Gastrocnemius medialis (tissue), 4 donors: ENCODE measurements around the gene TBKBP1. TPM values are rescaled to one million over a fixed set of nuclear protein-coding genes. Genes with fewer than 3 reads are reported as not detected.

ENCODE experiments used
- ATAC-seq, 2 donors: fragments of 150-250 bp; one replicate each; pipeline ENCODE4 v1.9.1; 2016
- DNase-seq, 2 donors: peaks; one replicate each; pipeline ENCODE4 v3.0.0-alpha.2; 2019
- H3K27ac ChIP-seq, 4 donors: fragments of 200-600 bp; sonication (generic); 1 replicate in 1 of 4; 2 replicates in 3 of 4; pipeline ENCODE4 v1.5.1; 2016 to 2018; ENCODE audit warnings: mild to moderate bottlenecking in 2 of 4, moderate library complexity in 1 of 4
- H3K27me3 ChIP-seq, 3 donors: fragments of 200-600 bp; sonication (generic) in 2 of 3; 1 replicate in 1 of 3; 2 replicates in 2 of 3; pipeline versions ENCODE4 v1.5.1 to v1.6.0; 2016 to 2019; ENCODE audit warnings: mild to moderate bottlenecking in 1 of 3, moderate library complexity in 1 of 3
- H3K36me3 ChIP-seq, 2 donors: fragments of 200-600 bp; sonication (generic) in 1 of 2; one replicate each; pipeline ENCODE4 v1.5.1; 2017 to 2018
- H3K4me1 ChIP-seq, 2 donors: fragments of 200-600 bp; sonication (generic) in 1 of 2; one replicate each; pipeline ENCODE4 v1.5.1; 2016 to 2017; ENCODE audit warnings: mild to moderate bottlenecking in 2 of 2
- H3K4me3 ChIP-seq, 4 donors: fragments of 200-600 bp; sonication (generic) in 3 of 4; 1 replicate in 1 of 4; 2 replicates in 3 of 4; pipeline ENCODE4 v1.5.1; 2016 to 2019; ENCODE audit warnings: mild to moderate bottlenecking in 2 of 4
- H3K9me3 ChIP-seq, 3 donors: fragments of 200-600 bp; sonication (generic) in 2 of 3; 1 replicate in 1 of 3; 2 replicates in 2 of 3; pipeline ENCODE4 v1.5.1; 2016 to 2019
- POLR2A ChIP-seq, 2 donors: fragments of 450-650 bp; IDR thresholded peaks; one replicate each; pipeline ENCODE4 v1.6.1; 2017; ENCODE audit warnings: antibody characterized with exemption in 2 of 2, mild to moderate bottlenecking in 2 of 2, moderate library complexity in 2 of 2
- in situ Hi-C, 4 donors: fragments of 200-750 bp; cut with MboI; loops; one replicate each; pipeline versions ENCODE4 v1.15.0 to v1.8.0; 2017; ENCODE audit warnings: low sequenced_read_pairs in 4 of 4
- intact Hi-C: fragments of 100-400 bp; cut with DNase I; formaldehyde crosslinking; loops from one replicate; pipeline ENCODE4 v1.15.1; 2023; ENCODE audit warnings: low total_unique reads
- total RNA-seq, 4 donors: library from RNA; depleted of rRNA; stranded (reverse); fragments of >200 nt; gene quantifications; one replicate each; pipeline versions ENCODE4 v1.1.0 to v1.2.3, GENCODE V29; 2016
- TF ChIP-seq, protein P1 (sequence below), 5 experiments: fragments of 450-650 bp in 3 of 5; fragments of 200-600 bp in 2 of 5; sonication (generic) in 2 of 5; IDR thresholded peaks in 4 of 5; conservative IDR thresholded peaks in 1 of 5; 1 replicate in 4 of 5; 2 replicates in 1 of 5; pipeline ENCODE4 v1.5.1; 2016 to 2019; ENCODE audit warnings: antibody characterized with exemption in 5 of 5, mild to moderate bottlenecking in 3 of 5, moderate library complexity in 3 of 5

TBKBP1 gene
- total RNA-seq, 4 donors from 2014 or later = 15.9 to 28.0 (median 23.0) TPM

DNA sequence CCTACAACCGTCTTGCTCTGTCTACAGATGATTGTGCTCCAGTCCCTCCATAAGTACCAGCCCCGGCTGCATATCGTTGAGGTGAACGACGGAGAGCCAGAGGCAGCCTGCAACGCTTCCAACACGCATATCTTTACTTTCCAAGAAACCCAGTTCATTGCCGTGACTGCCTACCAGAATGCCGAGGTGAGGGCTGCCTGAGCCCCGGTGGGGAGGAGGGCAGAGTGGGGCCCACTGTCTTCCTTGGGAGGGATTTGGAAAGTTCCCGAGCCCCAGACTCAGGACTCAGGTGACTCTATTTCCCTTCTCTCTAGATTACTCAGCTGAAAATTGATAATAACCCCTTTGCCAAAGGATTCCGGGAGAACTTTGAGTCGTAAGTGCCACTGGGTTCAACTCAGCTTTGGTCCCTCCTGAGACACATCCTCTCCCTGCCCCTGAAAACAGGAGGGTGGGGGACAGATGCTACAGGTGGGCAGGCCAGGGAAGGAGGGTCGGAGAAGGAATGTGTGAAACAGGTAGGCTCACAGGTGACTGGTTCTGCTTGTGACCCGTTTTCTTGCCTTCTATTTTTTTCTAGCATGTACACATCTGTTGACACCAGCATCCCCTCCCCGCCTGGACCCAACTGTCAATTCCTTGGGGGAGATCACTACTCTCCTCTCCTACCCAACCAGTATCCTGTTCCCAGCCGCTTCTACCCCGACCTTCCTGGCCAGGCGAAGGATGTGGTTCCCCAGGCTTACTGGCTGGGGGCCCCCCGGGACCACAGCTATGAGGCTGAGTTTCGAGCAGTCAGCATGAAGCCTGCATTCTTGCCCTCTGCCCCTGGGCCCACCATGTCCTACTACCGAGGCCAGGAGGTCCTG, 50.4 kb downstream of the TBKBP1 start:
- no peak for DNase-seq
- intact Hi-C loops = no loop called here
- no peaks in the 10 kb centered on the region for H3K4me1 ChIP-seq
- no peak for ATAC-seq
- no peaks in the 10 kb centered on the region for H3K36me3 ChIP-seq
- no peak overlapping the region for H3K4me3 ChIP-seq
- TF ChIP-seq, protein P1, sequence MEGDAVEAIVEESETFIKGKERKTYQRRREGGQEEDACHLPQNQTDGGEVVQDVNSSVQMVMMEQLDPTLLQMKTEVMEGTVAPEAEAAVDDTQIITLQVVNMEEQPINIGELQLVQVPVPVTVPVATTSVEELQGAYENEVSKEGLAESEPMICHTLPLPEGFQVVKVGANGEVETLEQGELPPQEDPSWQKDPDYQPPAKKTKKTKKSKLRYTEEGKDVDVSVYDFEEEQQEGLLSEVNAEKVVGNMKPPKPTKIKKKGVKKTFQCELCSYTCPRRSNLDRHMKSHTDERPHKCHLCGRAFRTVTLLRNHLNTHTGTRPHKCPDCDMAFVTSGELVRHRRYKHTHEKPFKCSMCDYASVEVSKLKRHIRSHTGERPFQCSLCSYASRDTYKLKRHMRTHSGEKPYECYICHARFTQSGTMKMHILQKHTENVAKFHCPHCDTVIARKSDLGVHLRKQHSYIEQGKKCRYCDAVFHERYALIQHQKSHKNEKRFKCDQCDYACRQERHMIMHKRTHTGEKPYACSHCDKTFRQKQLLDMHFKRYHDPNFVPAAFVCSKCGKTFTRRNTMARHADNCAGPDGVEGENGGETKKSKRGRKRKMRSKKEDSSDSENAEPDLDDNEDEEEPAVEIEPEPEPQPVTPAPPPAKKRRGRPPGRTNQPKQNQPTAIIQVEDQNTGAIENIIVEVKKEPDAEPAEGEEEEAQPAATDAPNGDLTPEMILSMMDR (IDR thresholded peaks at IDR 0.05 in 4 of 5, conservative IDR thresholded peaks at IDR 0.05 in 1 of 5) = no peak
- TF ChIP-seq POLR2A (IDR thresholded peaks at IDR 0.05) = no peak
- no peak overlapping the region for H3K27ac ChIP-seq
- in situ Hi-C loops = no loop called here
- peaks cover 31 to 38% (median 35%) of the 10 kb centered on the region in 3 donors for H3K27me3 ChIP-seq
- H3K9me3 ChIP-seq = no peaks in the 10 kb centered on the region

DNA sequence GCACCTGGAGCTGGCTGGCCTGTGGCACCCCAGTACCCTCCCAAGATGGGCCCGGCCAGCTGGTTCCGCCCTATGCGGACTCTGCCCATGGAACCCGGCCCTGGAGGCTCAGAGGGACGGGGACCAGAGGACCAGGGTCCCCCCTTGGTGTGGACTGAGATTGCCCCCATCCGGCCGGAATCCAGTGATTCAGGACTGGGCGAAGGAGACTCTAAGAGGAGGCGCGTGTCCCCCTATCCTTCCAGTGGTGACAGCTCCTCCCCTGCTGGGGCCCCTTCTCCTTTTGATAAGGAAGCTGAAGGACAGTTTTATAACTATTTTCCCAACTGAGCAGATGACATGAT, 51.0 kb downstream of the TBKBP1 start:
- TF ChIP-seq POLR2A (IDR thresholded peaks at IDR 0.05) = no peak
- TF ChIP-seq, protein P1 (IDR thresholded peaks at IDR 0.05 in 4 of 5, conservative IDR thresholded peaks at IDR 0.05 in 1 of 5) = no peak
- DNase-seq (no peak), ATAC-seq (no peak)
- no peaks in the 10 kb centered on the region for H3K4me1 ChIP-seq
- intact Hi-C loops = no loop called here
- no peaks in the 10 kb centered on the region for H3K9me3 ChIP-seq
- no peak overlapping the region for H3K4me3 ChIP-seq
- H3K27me3 ChIP-seq = peaks cover 30 to 38% (median 31%) of the 10 kb centered on the region in 3 donors
- in situ Hi-C loops = no loop called here
- H3K27ac ChIP-seq = no peak overlapping the region
- no peaks in the 10 kb centered on the region for H3K36me3 ChIP-seq

DNA sequence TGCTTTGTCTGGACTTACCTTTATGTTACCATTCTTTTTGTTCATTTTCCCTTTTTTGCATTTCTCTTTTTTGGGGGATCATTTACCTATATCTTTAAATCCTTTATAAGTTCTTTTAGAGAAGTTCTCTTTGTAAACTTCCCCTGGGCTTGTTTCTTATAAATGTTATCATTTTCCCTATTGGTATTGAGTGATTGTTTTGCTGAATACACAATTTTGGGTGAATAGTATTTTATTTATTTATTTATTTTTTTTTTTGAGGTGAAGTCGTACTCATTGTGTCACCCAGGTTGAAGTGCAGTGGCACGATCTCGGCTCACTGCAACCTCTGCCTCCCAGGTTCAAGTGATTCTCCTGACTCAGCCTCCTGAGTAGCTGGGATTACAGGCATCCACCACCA, 57.5 kb downstream of the TBKBP1 start:
- in situ Hi-C loops = no loop called here
- no peaks in the 10 kb centered on the region for H3K4me1 ChIP-seq
- H3K27me3 ChIP-seq = peaks cover 0 to 14% (median 6%) of the 10 kb centered on the region in 3 donors
- intact Hi-C loops = no loop called here
- no peak for TF ChIP-seq POLR2A (IDR thresholded peaks at IDR 0.05)
- TF ChIP-seq, protein P1 (IDR thresholded peaks at IDR 0.05 in 4 of 5, conservative IDR thresholded peaks at IDR 0.05 in 1 of 5) = no peak
- ATAC-seq = no peak
- no peak for DNase-seq
- H3K9me3 ChIP-seq = no peaks in the 10 kb centered on the region
- H3K36me3 ChIP-seq = no peaks in the 10 kb centered on the region
- no peak overlapping the region for H3K27ac ChIP-seq
- no peak overlapping the region for H3K4me3 ChIP-seq

DNA sequence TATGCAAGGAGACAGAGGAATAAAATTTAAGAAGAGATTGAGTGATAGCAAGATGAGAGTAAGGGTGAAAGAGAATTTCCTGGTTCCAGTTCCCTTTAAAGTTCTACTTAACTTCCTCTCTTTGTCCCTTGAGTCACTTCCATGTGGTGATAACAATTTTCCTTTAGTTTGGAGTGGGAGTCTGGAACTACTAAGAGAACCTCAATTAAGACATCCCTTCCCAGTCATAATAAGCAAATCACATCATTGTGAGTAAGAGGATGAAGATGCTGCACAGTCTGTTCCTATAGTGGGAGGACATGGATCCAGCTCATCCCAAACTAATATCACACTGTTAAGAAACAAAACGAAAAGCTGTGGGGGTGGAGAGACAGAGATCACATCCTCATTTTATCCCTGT, 63.4 kb downstream of the TBKBP1 start:
- TF ChIP-seq, protein P1 (IDR thresholded peaks at IDR 0.05 in 4 of 5, conservative IDR thresholded peaks at IDR 0.05 in 1 of 5) = no peak
- no peak for TF ChIP-seq POLR2A (IDR thresholded peaks at IDR 0.05)
- intact Hi-C loops = no loop called here
- no peak overlapping the region for H3K27ac ChIP-seq
- in situ Hi-C loops = no loop called here
- ATAC-seq = no peak
- no peak overlapping the region for H3K4me3 ChIP-seq
- no peaks in the 10 kb centered on the region for H3K36me3 ChIP-seq
- no peak for DNase-seq
- no peaks in the 10 kb centered on the region for H3K9me3 ChIP-seq
- H3K4me1 ChIP-seq = no peaks in the 10 kb centered on the region
- peaks cover 0 to 10% (median 7%) of the 10 kb centered on the region in 3 donors for H3K27me3 ChIP-seq
